Upper lobe of right lung (tissue), 1 donor: ENCODE measurements around the gene CLECL1. TPM values are rescaled to one million over a fixed set of nuclear protein-coding genes. Genes with fewer than 3 reads are reported as not detected.

ENCODE experiments used
- ATAC-seq: fragments of 200-7000 bp; cut with Tn5 transposase; one replicate; pipeline ENCODE4 v1.9.1; 2020; ENCODE audit warnings: mild to moderate bottlenecking, moderate library complexity
- DNase-seq: peaks from one replicate; pipeline ENCODE4 v3.0.0-alpha.2; 2020
- H3K27ac ChIP-seq: fragments of 200-600 bp; one replicate; pipeline ENCODE4 v1.8.0; 2022
- H3K27me3 ChIP-seq: fragments of 200-600 bp; one replicate; pipeline ENCODE4 v1.8.0; 2022; ENCODE audit warnings: mild to moderate bottlenecking
- H3K36me3 ChIP-seq: fragments of 200-600 bp; one replicate; pipeline ENCODE4 v1.8.0; 2022
- H3K4me1 ChIP-seq: fragments of 200-600 bp; one replicate; pipeline ENCODE4 v1.8.0; 2022
- H3K4me3 ChIP-seq: fragments of 200-600 bp; one replicate; pipeline ENCODE4 v1.8.0; 2022; ENCODE audit warnings: mild to moderate bottlenecking
- H3K9me3 ChIP-seq: fragments of 200-600 bp; one replicate; pipeline ENCODE4 v1.8.0; 2022
- intact Hi-C: fragments of 100-400 bp; cut with DNase I; formaldehyde crosslinking; loops from one replicate; pipeline ENCODE4 v1.11.0; 2022
- total RNA-seq: library from RNA; stranded (reverse); fragmentation: NEBNext Ultra II Directional; extraction: Animal tissue kit (Norgen Biotek cat#: 25700); gene quantifications from one replicate; pipeline ENCODE4 v1.2.1, GENCODE V29; 2021
- TF ChIP-seq, protein P1 (sequence below): fragments of 200-600 bp; IDR thresholded peaks from one replicate; pipeline ENCODE4 v1.8.0; 2022; ENCODE audit warnings: antibody characterized with exemption
- donor health status: DM: no; HTN: yes; CAD: no; lungs with severe emphysema.

Gene CLECL1
- total RNA-seq, 1 donor from 2014 or later, result 3.4 TPM

DNA sequence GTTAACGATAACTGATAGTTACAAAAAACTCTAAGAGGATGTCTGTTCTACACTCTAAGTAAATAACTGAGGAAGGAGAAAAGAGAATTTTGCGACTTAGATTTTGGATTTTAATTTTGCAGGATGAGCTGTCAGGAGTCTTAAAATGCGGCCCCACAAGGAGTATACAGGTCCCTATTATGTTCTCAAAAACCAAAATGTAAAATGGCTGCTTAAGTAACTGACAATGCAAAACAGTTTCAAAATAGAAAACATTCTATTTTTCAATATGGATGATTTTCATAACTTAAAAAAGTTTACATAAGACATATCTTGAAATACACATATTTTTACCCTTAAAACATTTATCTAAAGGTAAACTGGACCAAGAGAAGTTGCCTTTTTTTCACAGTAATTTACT, 25.2 kb upstream of the CLECL1 start:
- Histone ChIP-seq H3K4me1 (no peaks in the 10 kb centered on the region), H3K36me3 (no peaks in the 10 kb centered on the region), H3K9me3 (no peaks in the 10 kb centered on the region), H3K4me3 (peak overlapping the region; percentile 39), H3K27me3 (no peaks in the 10 kb centered on the region), H3K27ac (peak overlapping the region; percentile 69)
- TF ChIP-seq, protein P1, sequence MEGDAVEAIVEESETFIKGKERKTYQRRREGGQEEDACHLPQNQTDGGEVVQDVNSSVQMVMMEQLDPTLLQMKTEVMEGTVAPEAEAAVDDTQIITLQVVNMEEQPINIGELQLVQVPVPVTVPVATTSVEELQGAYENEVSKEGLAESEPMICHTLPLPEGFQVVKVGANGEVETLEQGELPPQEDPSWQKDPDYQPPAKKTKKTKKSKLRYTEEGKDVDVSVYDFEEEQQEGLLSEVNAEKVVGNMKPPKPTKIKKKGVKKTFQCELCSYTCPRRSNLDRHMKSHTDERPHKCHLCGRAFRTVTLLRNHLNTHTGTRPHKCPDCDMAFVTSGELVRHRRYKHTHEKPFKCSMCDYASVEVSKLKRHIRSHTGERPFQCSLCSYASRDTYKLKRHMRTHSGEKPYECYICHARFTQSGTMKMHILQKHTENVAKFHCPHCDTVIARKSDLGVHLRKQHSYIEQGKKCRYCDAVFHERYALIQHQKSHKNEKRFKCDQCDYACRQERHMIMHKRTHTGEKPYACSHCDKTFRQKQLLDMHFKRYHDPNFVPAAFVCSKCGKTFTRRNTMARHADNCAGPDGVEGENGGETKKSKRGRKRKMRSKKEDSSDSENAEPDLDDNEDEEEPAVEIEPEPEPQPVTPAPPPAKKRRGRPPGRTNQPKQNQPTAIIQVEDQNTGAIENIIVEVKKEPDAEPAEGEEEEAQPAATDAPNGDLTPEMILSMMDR, result no peak
- DNase-seq (no peak), ATAC-seq (no peak)
- intact Hi-C loops, result no loop called here

DNA sequence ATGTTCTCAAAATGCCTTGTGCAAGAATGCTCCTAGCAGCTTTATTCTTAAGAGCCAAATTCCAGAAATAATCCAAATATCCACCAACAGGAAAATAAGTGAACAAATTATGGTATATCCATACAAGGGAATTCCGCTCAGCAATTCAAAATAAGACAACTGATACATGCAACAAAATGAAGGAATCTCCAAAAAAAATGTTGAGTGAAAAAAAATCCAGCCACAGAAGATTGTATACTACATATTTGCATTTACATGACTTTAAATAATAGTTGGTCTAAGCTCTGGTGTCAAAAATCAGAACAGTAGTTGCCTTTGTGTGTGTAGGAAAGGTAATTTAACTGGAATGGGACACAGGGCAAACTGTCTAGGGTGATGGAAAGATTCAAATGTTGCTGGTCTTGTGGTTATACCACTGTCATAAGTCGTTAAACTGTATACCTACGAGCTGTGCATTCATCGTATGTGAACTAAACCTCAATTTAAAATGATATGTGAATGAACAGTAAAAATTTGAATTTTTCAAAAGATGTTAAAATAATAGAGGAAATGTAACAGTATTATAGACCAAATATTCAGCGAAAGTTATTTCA, 24.6 kb upstream of the CLECL1 start:
- Histone ChIP-seq H3K4me3 (peak overlapping the region; percentile 39), H3K27ac (no peak overlapping the region)
- no peak for ATAC-seq

DNA sequence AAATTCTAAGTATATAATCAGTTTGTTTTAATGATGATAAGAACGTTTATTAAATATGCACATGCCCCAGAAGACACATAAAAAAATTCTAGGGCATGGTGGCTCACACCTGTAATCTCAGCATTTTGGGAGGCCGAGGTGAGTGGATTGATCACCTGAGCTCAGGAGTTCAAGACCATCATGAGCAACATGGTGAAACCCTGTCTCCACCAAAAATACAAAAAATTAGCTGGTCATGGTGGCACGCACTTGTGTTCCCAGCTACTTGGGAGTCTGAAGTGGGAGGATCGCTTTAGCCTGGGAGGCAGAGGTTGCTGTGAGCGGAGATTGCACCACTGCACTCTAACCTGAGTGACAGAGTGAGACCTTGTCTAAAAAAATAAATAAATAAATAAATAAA, 23.8 kb upstream of the CLECL1 start:
- H3K4me1 ChIP-seq, result no peaks in the 10 kb centered on the region
- no peak overlapping the region for H3K27ac ChIP-seq
- ATAC-seq (no peak), DNase-seq (no peak)
- intact Hi-C loops, result no loop called here
- H3K36me3 ChIP-seq, result no peaks in the 10 kb centered on the region
- H3K4me3 ChIP-seq, result no peak overlapping the region
- TF ChIP-seq, protein P1, result no peak
- no peaks in the 10 kb centered on the region for H3K27me3 ChIP-seq
- no peaks in the 10 kb centered on the region for H3K9me3 ChIP-seq

More for the DNA sequence above, 24.6 kb upstream of the CLECL1 start:
- no peaks in the 10 kb centered on the region for H3K9me3 ChIP-seq
- DNase-seq, result no peak
- no peaks in the 10 kb centered on the region for H3K36me3 ChIP-seq
- no peaks in the 10 kb centered on the region for H3K4me1 ChIP-seq
- TF ChIP-seq, protein P1, result no peak
- intact Hi-C loops, result no loop called here
- no peaks in the 10 kb centered on the region for H3K27me3 ChIP-seq

DNA sequence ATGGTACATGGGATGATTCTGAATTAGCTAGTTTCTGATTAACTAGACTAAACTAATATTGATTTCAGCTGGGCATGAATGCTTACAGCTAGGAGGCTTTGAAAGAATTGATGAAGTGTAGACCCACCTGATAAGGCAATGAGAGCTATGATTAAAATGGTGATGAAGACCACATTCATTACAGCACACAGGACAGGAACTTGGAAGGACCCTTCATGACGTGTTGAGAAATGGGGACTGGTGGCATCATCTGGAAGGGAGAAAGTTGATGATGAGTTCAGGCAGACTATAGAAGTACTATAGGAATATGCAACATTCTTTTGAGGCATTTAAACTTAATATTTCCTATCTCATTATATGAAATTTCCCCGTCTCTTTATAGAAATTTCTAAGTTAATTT, 23.3 kb upstream of the CLECL1 start:
- intact Hi-C loops, result no loop called here
- ATAC-seq (no peak), DNase-seq (no peak)
- H3K4me3 ChIP-seq, result no peak overlapping the region
- no peaks in the 10 kb centered on the region for H3K27me3 ChIP-seq
- no peak overlapping the region for H3K27ac ChIP-seq
- H3K36me3 ChIP-seq, result no peaks in the 10 kb centered on the region
- peaks cover under 1% of the 10 kb centered on the region for H3K4me1 ChIP-seq
- H3K9me3 ChIP-seq, result no peaks in the 10 kb centered on the region
- TF ChIP-seq, protein P1, result no peak

DNA sequence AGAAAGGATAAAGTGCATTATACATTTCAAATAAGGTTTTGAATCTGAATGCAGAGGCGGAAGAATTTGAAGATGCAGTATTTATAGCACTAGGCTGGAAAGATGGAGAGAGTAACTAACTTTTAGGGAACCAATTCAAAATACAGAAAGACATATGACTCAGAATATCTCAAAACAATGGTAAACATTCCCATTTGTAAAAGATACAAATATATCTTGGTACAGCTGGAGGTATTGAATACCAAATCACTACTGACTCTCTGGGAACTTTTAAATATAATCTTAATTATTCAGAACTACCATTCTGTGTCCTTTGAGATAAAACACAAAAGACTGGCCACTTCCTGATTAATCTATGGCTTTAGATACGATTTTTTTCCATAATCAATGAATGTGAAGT, 22.7 kb upstream of the CLECL1 start:
- no peaks in the 10 kb centered on the region for H3K27me3 ChIP-seq
- TF ChIP-seq, protein P1, result no peak

DNA sequence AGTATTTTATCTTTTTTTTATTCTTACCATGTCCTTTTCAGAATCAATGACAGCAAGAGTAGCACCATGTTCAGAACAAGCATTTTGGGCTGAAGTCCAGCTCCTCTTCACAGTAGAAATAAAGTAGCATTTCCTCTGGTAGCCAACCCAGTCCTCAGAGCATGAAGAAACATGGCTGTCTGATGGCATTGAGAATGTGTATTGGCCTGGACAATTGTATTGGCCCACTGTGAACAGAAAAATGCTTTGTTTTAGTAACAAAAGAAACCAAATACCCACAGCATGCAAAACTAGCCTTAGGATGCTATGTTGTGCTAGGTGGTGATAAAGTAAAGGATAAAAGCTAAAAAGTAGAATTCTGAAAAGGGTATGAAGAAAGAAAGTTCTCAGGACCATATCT, 22.1 kb upstream of the CLECL1 start:
- ATAC-seq (no peak), DNase-seq (no peak)
- no peaks in the 10 kb centered on the region for H3K27me3 ChIP-seq
- peaks cover 4% of the 10 kb centered on the region for H3K4me1 ChIP-seq
- no peaks in the 10 kb centered on the region for H3K36me3 ChIP-seq
- no peaks in the 10 kb centered on the region for H3K9me3 ChIP-seq
- no peak overlapping the region for H3K4me3 ChIP-seq
- intact Hi-C loops, result no loop called here
- H3K27ac ChIP-seq, result no peak overlapping the region
- TF ChIP-seq, protein P1, result no peak

More for the DNA sequence above, 22.7 kb upstream of the CLECL1 start:
- DNase-seq, result no peak
- no peaks in the 10 kb centered on the region for H3K9me3 ChIP-seq
- no peaks in the 10 kb centered on the region for H3K36me3 ChIP-seq
- H3K4me3 ChIP-seq, result no peak overlapping the region
- H3K4me1 ChIP-seq, result peaks cover 4% of the 10 kb centered on the region
- intact Hi-C loops, result no loop called here
- no peak for ATAC-seq
- H3K27ac ChIP-seq, result no peak overlapping the region
